Subcutaneous abdominal adipose tissue (tissue), 5 donors: ENCODE measurements around the gene BHLHE40.

Experiments
- H3K27ac ChIP-seq: one replicate; pipeline ENCODE4 v1.7.0; 2013; ENCODE audit warnings: low read depth, mild to moderate bottlenecking, inconsistent platforms, low read length, moderate library complexity
- H3K27me3 ChIP-seq, 5 donors: one replicate each; pipeline ENCODE4 v1.7.0; 2013; ENCODE audit warnings: low read length in 5 of 5, inconsistent platforms in 1 of 5; ENCODE audit not compliant: control insufficient read depth in 5 of 5, insufficient read depth in 4 of 5
- H3K36me3 ChIP-seq, 5 donors: one replicate each; pipeline ENCODE4 v1.7.0; 2013; ENCODE audit warnings: low read length in 5 of 5; ENCODE audit not compliant: control insufficient read depth in 5 of 5, insufficient read depth in 5 of 5
- H3K4me1 ChIP-seq, 5 donors: one replicate each; pipeline ENCODE4 v1.7.0; 2013; ENCODE audit warnings: low read length in 5 of 5, mild to moderate bottlenecking in 3 of 5, moderate library complexity in 1 of 5; ENCODE audit not compliant: control insufficient read depth in 5 of 5, insufficient read depth in 5 of 5
- H3K4me3 ChIP-seq, 5 donors: one replicate each; pipeline ENCODE4 v1.7.0; 2013; ENCODE audit warnings: low read length in 5 of 5, low read depth in 1 of 5
- H3K9ac ChIP-seq, 5 donors: one replicate each; pipeline ENCODE4 v1.7.0; 2013; ENCODE audit warnings: low read length in 5 of 5, mild to moderate bottlenecking in 4 of 5, moderate library complexity in 3 of 5
- H3K9me3 ChIP-seq, 5 donors: one replicate each; pipeline ENCODE4 v1.7.0; 2013; ENCODE audit warnings: low read length in 5 of 5; ENCODE audit not compliant: control insufficient read depth in 5 of 5
- donor health status: healthy.
- donor health status: healthy.
- donor health status: healthy.
- donor health status: healthy.
- donor health status: healthy.

Gene BHLHE40

DNA sequence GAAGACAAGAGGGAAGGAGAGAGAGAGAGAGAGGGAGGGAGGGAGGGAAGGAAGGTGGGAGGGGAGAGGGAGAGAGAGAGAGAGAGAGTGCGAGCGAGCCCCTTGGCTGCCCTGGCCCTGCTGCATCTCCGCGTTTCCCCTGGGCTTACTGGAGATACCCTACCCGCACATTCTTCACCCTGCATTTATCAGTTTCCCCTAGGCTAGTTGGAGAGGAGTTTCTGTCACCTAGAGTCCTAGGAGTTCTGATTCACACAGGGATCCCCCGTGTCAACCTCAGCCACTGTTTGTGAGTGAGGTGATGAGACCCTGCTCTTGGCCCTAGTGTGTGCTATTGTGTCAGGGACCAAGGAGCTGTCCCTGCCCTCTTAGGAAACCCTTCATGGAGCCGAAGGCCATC lies 18.7 kb downstream of the BHLHE40 start:
- Histone ChIP-seq H3K27ac (no peak overlapping the region), H3K4me1 (peaks cover 7 to 14% (median 10%) of the 10 kb centered on the region in 5 donors), H3K36me3 (no peaks in the 10 kb centered on the region)

GRCh38 chr3:4999531-5000184 lies 20.4 kb downstream of the BHLHE40 start:
- Histone ChIP-seq H3K9ac (no peak overlapping the region), H3K4me3 (no peak overlapping the region), H3K27ac (no peak overlapping the region), H3K36me3 (no peaks in the 10 kb centered on the region), H3K9me3 (no peaks in the 10 kb centered on the region), H3K27me3 (no peaks in the 10 kb centered on the region), H3K4me1 (peaks cover 7 to 10% (median 8%) of the 10 kb centered on the region in 5 donors)

More for the DNA sequence above, 18.7 kb downstream of the BHLHE40 start:
- H3K4me3 ChIP-seq, result no peak overlapping the region
- H3K9ac ChIP-seq, result no peak overlapping the region
- H3K9me3 ChIP-seq, result no peaks in the 10 kb centered on the region
- no peaks in the 10 kb centered on the region for H3K27me3 ChIP-seq

- Histone ChIP-seq H3K27me3 (no peaks in the 10 kb centered on the region), H3K27ac (no peak overlapping the region), H3K4me1 (no peaks in the 10 kb centered on the region), H3K9ac (no peak overlapping the region), H3K4me3 (no peak overlapping the region), H3K9me3 (no peaks in the 10 kb centered on the region), H3K36me3 (no peaks in the 10 kb centered on the region)
These were observed 21.9 kb downstream of the BHLHE40 start for GRCh38 chr3:5001135-5001534.

- H3K4me1 ChIP-seq, result no peaks in the 10 kb centered on the region
- H3K36me3 ChIP-seq, result no peaks in the 10 kb centered on the region
- no peak overlapping the region for H3K27ac ChIP-seq
- H3K4me3 ChIP-seq, result no peak overlapping the region
- no peaks in the 10 kb centered on the region for H3K27me3 ChIP-seq
- no peaks in the 10 kb centered on the region for H3K9me3 ChIP-seq
- H3K9ac ChIP-seq, result no peak overlapping the region
These were observed 22.6 kb downstream of the BHLHE40 start for GRCh38 chr3:5001805-5002173.

DNA sequence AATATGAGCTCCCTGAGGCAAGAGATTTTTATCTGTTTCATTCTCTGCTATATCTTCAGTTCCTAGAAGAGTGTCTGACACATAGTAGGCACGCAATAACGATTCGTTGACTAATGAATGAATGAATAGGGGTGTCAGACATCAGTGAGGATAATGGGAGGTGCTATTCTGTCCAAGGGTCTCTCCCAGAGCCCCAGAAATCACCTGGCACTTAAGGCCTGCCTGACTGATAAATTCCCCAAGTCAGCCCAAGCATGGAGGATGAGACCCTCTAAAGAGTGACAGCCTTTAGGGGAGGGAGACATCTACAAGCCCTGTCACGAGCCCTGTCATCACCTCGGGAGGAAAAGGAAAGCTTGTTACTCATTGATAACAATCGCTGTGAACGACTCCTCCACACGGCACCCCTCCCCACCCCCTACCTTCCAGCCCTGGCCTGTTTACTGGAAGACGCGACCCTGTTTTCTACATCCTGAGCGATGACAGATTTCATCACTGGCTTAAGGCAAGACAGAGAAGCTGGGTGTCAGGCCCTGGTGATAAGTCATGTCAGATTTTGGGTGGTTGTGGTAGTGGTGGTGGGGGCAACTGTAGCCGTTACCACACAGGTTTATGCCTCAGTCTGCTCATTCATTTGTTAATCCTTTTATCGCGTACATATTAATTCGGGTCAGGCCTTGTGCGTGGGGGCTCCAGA lies 23.1 kb downstream of the BHLHE40 start:
- no peak overlapping the region for H3K4me3 ChIP-seq
- no peaks in the 10 kb centered on the region for H3K27me3 ChIP-seq
- H3K4me1 ChIP-seq, result peaks cover 0 to 3% (median 0%) of the 10 kb centered on the region in 5 donors
- H3K36me3 ChIP-seq, result no peaks in the 10 kb centered on the region
- H3K9ac ChIP-seq, result no peak overlapping the region
- H3K9me3 ChIP-seq, result no peaks in the 10 kb centered on the region
- H3K27ac ChIP-seq, result no peak overlapping the region

DNA sequence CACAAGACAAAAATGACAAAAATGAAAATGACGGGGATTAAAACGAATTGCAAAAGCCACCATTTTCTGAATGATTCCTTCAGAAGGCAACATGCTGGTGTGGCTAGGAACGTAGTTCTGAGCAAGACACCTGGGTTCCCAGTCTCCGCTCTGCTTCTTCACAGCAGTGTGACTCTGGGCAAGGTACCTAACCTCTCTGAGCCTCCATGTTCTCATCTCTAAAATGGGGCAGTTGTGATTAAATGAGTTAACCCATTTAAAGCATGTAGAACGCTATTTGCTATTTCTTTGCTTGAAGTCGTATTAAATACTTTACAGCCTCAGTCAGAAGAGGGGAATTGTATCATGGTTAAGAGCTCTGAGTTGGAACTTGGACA lies 23.6 kb downstream of the BHLHE40 start:
- H3K27ac ChIP-seq, result no peak overlapping the region
- no peaks in the 10 kb centered on the region for H3K9me3 ChIP-seq

DNA sequence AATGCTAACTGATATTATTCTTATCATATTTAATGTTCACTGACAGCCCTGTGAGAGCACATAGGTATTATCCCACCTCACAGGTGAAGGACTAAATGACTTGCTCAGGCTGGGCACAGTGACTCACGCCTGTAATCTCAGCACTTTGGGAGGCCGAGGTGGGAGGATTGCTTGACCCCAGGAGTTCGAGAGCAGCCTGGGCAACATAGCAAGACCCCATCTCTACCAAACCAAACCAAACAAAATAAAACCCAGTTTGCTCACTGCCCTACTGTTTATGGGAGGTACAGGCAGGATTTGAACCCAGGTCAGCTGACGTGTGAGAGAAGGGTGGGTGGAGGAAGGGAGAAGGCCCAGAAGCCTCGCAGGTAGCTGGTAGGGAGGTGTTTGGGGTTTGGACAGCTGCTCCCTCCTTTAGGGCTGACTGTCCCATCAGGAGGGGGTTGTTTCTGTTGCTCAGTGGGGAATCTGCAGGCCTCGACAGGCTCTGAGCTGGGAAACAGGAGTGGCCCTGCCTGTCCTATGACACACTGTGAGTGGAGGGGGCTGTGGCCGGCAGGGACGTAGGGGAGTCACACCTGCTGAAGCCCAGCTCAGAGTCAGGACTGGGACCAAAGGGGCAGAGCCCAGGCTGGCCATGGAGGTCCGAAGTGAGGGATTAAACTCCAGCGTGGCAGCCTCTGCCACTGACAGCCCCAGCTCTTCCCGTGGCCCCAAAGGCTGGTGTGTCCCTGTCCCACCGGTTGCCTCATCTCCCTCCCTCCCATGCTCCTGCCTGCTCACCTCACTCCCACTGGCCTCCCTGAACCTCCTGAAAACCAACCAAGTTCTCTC lies 25.3 kb downstream of the BHLHE40 start:
- H3K36me3 ChIP-seq, result no peaks in the 10 kb centered on the region

More for the DNA sequence above, 23.6 kb downstream of the BHLHE40 start:
- Histone ChIP-seq H3K36me3 (no peaks in the 10 kb centered on the region), H3K9ac (no peak overlapping the region), H3K4me3 (no peak overlapping the region), H3K27me3 (no peaks in the 10 kb centered on the region), H3K4me1 (peaks cover 0 to 4% (median 0%) of the 10 kb centered on the region in 5 donors)

GRCh38 chr3:5005367-5005766 lies 26.1 kb downstream of the BHLHE40 start:
- Histone ChIP-seq H3K4me3 (no peak overlapping the region), H3K9ac (no peak overlapping the region), H3K27ac (no peak overlapping the region), H3K4me1 (peaks cover 0 to 4% (median 0%) of the 10 kb centered on the region in 5 donors), H3K27me3 (no peaks in the 10 kb centered on the region), H3K9me3 (no peaks in the 10 kb centered on the region), H3K36me3 (no peaks in the 10 kb centered on the region)

More for the DNA sequence above, 25.3 kb downstream of the BHLHE40 start:
- Histone ChIP-seq H3K9me3 (no peaks in the 10 kb centered on the region), H3K27ac (no peak overlapping the region), H3K9ac (no peak overlapping the region), H3K27me3 (no peaks in the 10 kb centered on the region), H3K4me3 (no peak overlapping the region), H3K4me1 (peaks cover 0 to 4% (median 0%) of the 10 kb centered on the region in 5 donors)

GRCh38 chr3:5006755-5007202 lies 27.5 kb downstream of the BHLHE40 start:
- H3K27ac ChIP-seq, result no peak overlapping the region
- H3K9me3 ChIP-seq, result no peaks in the 10 kb centered on the region
- no peaks in the 10 kb centered on the region for H3K36me3 ChIP-seq
- no peak overlapping the region for H3K4me3 ChIP-seq
- H3K4me1 ChIP-seq, result peaks cover 0 to 15% (median 11%) of the 10 kb centered on the region in 5 donors
- no peaks in the 10 kb centered on the region for H3K27me3 ChIP-seq
- H3K9ac ChIP-seq, result no peak overlapping the region

DNA sequence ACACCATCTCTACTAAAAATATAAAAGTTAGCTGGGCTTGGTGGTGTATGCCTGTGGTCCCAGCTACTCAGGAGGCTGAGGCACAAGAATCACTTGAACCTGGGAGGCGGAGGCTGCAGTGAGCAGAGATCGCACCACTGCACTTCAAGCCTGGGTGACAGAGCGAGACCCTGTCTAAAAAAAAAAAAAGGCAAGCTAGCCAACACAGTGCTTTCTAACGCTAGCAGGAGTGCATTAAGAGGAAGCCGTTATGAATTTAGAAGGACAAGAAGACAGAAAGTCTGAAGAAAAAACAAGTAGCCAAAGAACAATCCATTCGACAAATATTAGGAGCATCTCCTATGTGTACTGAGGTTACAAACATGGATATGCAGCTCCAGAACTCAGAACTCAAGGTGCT lies 28.6 kb downstream of the BHLHE40 start:
- Histone ChIP-seq H3K4me1 (peaks cover 0 to 21% (median 19%) of the 10 kb centered on the region in 5 donors), H3K9me3 (no peaks in the 10 kb centered on the region), H3K27ac (no peak overlapping the region), H3K4me3 (no peak overlapping the region), H3K36me3 (no peaks in the 10 kb centered on the region), H3K27me3 (no peaks in the 10 kb centered on the region), H3K9ac (no peak overlapping the region)
